Measurements from ENCODE around the gene PTPRD.

Gene PTPRD

DNA sequence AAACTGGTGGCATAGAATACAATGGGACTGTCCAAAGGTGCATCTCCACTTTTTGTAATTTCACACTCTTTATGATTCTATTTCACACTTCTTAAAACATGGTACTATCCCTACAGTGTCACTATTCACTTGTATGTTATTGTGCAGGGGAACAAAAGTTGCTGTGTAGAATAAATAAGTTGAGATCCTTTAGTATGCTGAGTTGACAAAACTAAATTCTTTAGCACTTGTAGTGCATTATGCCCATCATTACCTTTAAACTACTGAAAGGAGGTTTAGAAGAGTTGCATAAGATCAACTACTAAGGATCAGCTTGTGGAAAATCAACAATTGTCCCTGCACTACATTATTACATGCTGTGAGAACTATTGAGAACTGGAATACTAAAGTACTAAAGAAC, 1380.9 kb downstream of the PTPRD start:
- DNase-seq, result no peak

DNA sequence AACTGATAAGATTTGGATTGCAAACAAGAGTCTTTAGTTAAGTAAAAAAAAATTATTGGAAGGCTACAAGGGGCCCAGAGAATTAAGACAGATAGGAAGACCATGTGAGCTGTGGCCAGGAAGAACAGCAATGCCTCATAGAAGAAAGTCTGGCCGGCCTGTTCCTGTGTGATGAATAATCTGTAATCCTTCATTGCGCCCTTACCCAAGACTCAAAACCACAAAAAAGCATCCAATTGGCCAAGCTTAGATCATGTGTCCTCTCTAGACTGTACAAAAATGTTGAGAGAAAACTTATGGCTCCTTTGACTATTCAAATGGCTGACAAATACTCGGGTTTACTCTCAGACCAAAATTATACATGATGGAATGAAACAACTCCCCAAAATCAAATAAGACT, 1383.5 kb downstream of the PTPRD start:
- no peak for DNase-seq

- DNase-seq, result no peak
Measured at GRCh38 chr9:9223175-9223574, 1389.6 kb downstream of the PTPRD start.

GRCh38 chr9:9222730-9223129, 1390.1 kb downstream of the PTPRD start:
- DNase-seq, result no peak

- DNase-seq, result no peak
Measured at GRCh38 chr9:9216934-9217333, 1395.9 kb downstream of the PTPRD start.

DNA sequence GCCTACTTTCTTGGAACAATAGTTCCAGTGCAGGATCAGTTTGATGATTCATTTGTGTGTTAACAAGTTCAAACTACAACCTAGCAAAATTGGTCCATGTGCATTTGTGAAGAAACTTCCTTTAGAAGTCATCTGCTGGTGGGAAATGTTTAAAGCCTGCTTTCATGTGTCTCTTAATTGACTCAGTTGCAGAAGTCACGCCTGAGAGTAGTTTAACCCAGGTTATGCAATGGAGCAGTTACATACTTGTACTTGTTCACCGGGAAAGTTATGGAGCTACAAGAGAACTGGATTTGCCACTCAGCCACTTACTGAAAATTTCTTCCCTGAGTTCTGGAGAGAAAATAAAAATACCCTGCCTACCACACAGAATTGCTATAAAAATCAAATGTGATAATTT, 1397.8 kb downstream of the PTPRD start:
- DNase-seq, result no peak

- peak; percentile 94 for DNase-seq
Measured at GRCh38 chr9:9214066-9214465, 1398.7 kb downstream of the PTPRD start.

DNA sequence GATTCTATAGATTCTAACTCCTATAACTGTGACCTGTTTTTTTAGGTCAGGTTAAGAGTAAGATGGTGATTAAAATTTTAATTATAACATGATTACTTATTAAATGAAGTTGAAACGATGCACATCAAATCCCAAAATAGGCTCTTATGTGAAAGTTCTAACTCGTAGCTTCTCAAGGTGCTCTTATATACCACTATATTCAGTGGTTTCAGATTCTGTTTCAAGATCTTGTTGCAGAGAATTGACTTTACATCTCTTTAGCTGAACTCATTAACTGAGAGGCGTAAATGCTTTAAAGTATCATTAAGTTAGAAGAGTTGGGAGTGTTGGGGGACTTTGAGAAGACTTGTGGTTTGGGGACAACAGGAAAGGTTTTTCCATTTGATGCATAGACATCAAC, 1399.8 kb downstream of the PTPRD start:
- no peak for DNase-seq

- no peak for DNase-seq
Measured at GRCh38 chr9:9202276-9202675, 1410.5 kb downstream of the PTPRD start.

GRCh38 chr9:9186086-9186485, 1426.7 kb downstream of the PTPRD start:
- DNase-seq, result no peak

DNA sequence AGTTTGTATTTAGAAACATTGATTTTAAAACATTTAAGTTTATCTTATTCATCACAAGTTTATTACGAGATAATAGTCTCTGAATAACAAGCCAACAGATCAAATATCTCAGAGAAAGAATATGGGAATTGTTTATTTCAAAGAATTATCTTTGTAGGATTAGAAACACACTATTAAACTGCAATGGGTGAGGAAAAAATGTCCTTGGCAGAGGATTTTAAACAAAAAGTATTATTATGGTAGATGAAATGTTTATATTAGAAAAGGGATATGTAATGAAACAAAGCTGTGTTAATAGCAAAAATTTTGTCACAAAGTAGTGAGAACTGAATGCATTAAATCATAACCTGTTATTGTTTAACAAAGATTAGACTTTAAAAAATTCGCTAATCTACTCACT, 1430.4 kb downstream of the PTPRD start:
- no peak for DNase-seq

- peak; percentile 33 for DNase-seq
Measured at GRCh38 chr9:9177081-9177480, 1435.7 kb downstream of the PTPRD start.

DNA sequence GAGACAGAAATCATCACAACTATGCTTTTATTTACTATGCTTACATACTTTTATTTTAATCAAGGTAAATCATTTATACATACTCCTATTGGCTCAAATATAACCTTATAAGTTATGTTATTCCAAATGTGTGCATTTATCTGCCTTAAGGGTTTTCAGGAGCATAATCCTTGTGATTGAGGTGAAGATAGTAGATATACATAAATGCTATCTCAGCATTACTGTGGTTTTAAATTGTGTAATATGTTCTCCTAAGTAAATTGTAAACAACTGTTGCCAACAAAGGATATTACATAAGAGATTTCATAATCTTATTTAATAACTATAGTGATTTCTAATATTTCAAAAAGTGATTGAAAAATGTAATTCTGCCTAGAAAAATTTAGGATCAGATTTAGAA, 1438.4 kb downstream of the PTPRD start:
- DNase-seq, result no peak

DNA sequence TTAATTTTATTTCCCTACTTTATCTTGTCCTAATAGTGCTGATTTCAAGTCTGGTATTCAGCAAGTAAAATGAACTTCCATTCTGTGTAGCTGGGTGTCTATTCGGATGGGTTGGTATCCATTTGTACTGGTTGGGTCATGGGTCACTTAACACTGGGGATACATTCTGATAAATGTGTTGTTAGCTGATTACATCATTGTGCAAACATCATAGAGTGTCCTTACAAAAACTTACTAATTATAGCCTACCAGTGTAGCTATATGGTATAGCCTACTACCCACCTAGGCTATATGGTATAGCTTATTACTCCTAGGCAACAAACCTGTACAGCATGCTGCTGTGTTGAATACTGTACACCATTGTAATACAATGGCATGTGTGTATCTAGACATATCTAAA, 1439.5 kb downstream of the PTPRD start:
- DNase-seq, result peak; percentile 95

GRCh38 chr9:9170439-9171134, 1442.2 kb downstream of the PTPRD start:
- peak; percentile 80 for DNase-seq

GRCh38 chr9:9142001-9142400, 1470.8 kb downstream of the PTPRD start:
- DNase-seq, result peak; percentile 95

GRCh38 chr9:9133526-9133925, 1479.3 kb downstream of the PTPRD start:
- no peak for DNase-seq

GRCh38 chr9:9124616-9125015, 1488.2 kb downstream of the PTPRD start:
- DNase-seq, result peak; percentile 81

GRCh38 chr9:9122230-9122875, 1490.4 kb downstream of the PTPRD start:
- no peak for DNase-seq

DNA sequence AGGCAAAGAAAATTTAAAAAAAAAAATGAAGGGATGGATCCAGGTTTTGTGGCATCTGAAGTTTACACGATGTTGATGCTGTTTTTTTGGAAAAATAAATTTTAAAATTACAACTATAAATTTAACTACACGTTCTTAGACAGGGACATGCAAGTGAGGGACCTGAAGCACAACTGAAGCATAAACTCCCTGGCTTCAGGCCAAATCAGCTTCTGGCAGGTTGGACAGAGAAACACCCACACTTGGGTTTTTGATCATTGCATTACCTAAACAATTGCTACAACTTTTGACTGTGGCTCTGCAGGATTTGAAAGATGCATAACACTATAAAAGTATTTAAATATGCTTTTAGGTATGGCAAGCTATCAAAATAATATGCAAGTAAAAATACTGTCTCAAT, 1494.9 kb downstream of the PTPRD start:
- DNase-seq, result peak; percentile 89

GRCh38 chr9:9112001-9112720, 1500.6 kb downstream of the PTPRD start:
- DNase-seq, result peak; percentile 32

GRCh38 chr9:9108641-9109040, 1504.2 kb downstream of the PTPRD start:
- no peak for DNase-seq

DNA sequence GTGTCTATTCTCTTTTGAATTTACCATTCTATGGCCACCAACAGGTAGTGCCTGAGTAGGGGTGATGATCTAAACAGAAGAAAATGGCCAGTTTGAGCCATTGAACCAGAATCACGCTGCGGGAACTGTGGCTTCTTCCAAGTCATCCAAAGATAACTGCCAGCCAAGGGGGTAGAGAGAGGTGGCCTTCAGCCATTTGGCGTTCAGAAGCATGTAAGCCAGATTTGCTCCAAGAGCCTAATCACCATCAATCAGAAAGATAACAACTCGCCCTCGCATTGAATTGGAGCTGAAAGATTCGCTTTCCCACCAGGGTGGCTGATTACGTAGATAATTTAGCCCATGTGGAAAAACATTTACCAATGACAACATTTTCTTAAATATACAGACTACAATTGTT, 1510.5 kb downstream of the PTPRD start:
- peak; percentile 50 for DNase-seq

- DNase-seq, result peak; percentile 85
Measured at GRCh38 chr9:9100070-9100469, 1512.7 kb downstream of the PTPRD start.

All from NCI-H69 (cell line).